Stromal cell of bone marrow (primary cell): ENCODE results near the gene PANX3.

Experiments
- DNase-seq: peaks from one replicate; pipeline ENCODE4 v3.0.0-alpha.2; 2012; ENCODE audit warnings: low read depth

Gene PANX3

DNA sequence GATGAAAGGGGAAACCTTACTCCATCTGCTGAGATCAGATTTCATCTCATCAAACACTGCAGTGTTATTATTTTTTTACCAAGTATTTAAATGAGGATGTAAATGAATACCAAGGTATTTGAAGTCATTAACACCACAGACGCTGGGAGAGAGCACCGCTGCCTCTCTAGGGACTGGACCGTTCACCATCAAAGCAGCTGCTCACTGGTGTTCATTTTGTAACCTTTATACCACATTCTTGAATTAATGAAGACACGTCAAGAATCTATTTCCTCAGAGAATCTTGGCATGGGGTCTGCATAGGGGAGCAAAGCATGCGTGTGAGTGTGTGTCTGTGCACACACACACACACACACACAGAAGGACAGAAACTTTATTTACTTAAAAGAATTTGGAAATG, 46.7 kb downstream of the PANX3 start:
- DNase-seq, result no peak

DNA sequence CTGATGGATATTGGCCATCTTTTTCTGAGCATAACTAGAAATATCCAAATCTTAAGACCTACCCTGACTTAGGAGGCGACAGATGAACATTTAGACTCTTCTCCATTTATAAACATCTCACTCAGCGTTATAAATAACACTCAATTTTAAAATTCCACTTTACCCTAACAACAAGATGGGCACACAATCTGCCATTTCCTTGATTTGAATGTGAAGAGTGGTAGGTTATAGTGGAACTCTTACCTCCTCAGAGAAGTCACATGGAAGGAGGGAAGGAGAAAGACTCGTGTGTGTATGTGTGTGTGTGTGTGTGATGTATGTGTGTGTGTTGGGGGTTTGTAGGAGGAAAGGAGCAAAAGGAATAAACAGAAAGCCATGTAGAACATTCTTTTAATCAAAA, 47.3 kb downstream of the PANX3 start:
- DNase-seq, result no peak

DNA sequence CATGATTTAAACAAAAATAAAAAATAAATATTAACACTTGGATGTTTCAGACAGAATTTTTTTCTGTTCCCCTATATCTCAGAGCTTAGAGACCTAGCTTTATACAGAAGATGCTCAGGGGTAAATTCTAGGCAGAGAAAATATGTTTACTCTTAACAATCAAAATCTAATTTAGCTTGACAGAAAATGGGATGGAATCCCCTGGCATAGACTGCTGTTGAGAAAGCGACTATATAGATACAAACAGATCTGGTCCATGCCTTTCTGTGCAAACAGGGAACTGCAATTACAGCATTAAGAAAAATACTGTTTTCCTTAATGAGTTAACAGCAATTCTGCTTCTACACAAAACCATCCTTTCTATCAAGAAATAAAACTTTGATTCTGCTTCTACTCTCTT, 47.8 kb downstream of the PANX3 start:
- DNase-seq, result no peak

DNA sequence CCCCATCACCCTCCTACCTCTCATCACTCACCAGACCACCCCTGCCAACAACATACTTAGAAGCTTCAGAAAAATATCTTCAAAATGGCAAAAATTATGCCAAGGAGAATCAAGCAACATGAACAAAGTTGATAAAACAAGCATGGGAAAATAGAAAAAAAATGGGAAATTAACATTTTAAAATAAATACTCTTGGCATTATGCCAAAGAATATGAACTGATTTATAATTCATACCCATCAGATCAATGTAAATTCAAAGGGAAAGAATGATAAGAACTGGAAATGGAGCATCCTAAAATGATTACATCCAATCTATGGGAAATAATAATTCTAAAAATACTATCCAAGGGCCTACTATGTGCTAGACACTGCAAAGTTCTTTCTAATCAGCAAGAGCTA, 50.3 kb downstream of the PANX3 start:
- DNase-seq, result no peak

DNA sequence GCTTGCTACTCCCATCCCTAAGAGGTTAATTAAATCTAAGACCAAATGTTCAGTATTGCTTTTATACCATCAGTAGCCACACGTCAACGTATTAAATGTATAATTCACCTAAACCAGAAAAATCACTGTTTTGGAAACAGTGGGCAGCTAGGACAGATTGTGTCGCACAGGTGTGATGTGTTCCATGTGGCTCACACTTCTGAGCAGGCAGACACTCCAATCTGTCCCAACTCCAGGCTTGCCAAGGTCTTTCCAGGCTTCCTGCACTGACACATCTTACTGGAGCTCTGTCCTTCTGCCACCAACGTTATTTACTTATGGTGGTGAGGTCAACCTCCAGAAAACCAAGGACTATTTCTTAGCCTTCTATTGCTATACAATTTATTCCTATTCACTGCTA, 50.9 kb downstream of the PANX3 start:
- DNase-seq, result no peak

DNA sequence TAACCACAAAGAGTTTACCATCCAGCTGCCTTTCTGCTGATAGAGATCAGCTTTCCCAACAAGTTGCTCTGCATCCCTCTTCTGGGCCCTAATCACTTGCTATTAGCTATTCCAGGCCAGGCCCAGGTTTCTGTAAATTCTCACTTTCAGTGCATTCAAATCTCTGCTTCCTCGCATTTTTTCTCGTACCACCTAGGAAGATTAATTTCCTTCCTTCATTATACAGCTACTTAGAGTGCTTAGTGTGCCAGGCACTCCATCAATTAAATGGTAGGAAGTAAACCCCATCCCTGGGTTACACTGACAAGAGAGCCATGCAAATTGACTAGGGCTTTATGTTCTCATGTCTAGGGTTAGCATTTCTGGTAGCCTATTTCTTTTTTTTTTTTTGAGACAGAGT, 52.6 kb downstream of the PANX3 start:
- DNase-seq, result no peak

DNA sequence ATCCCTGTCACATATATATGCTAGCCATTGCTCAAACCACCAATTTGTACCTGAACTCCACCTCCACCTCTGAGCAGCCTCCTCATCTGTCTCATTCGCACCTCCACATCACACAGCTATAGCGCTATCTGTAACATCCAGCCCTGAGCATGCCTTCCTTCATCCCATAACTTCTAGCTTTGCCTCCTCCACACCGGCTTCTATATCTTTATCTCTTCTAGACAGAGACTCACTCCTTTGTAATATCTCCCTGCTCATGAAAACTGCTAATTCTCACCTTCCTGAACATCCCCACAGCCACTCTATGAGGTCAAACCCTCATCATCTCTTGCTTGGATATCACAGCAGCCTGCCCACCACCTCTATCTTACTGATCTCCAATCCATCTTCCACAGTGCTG, 56.4 kb downstream of the PANX3 start:
- no peak for DNase-seq

DNA sequence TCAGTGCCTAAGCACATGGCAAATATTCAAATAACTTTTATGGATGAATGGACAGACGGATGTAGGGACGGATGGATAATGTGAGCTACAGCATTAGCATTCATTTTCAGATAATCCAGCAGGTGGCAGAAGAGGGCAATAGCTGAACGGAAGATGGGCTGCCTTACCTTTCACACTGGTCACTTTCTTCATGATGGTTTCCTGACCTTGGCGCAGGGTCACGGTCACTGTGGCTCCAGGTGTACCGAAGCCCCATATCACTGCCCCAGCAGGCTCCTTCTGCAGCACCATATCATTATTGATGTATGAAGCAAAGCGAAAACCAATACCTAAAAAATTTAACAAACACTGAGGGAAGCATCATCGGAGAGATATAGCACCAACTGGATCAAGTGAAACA, 58.0 kb downstream of the PANX3 start:
- no peak for DNase-seq
